Mesothelial cell of epicardium (in vitro differentiated cells): ENCODE results near the gene GPR180. TPM values are rescaled to one million over a fixed set of nuclear protein-coding genes. Genes with fewer than 3 reads are reported as not detected.

ENCODE experiments used
- DNase-seq, 2 experiments: peaks; one replicate each; pipeline ENCODE4 v3.0.0; 2021; ENCODE audit warnings: low spot score in 2 of 2; ENCODE audit not compliant: unreplicated experiment in 2 of 2
- H3K27ac Mint-ChIP-seq: 2 replicates; pipeline ENCODE4 v1.8.0; 2021; ENCODE audit warnings: mixed read lengths
- H3K27me3 Mint-ChIP-seq: 2 replicates; pipeline ENCODE4 v1.8.0; 2021; ENCODE audit warnings: low read depth, mixed read lengths
- H3K36me3 Mint-ChIP-seq: 2 replicates; pipeline ENCODE4 v1.8.0; 2021; ENCODE audit warnings: mixed read lengths
- H3K4me1 Mint-ChIP-seq: 2 replicates; pipeline ENCODE4 v1.8.0; 2021; ENCODE audit warnings: mixed read lengths
- H3K4me3 Mint-ChIP-seq: 2 replicates; pipeline ENCODE4 v1.8.0; 2021; ENCODE audit warnings: mild to moderate bottlenecking, moderate library complexity, mixed read lengths
- H3K9me3 Mint-ChIP-seq: 2 replicates; pipeline ENCODE4 v1.8.0; 2021; ENCODE audit warnings: mixed read lengths
- CTCF ChIP-seq: fragments of 200-600 bp; sonication (generic); IDR thresholded peaks from one replicate; pipeline ENCODE4 v1.5.0; 2021; ENCODE audit warnings: antibody characterized with exemption; ENCODE audit not compliant: unreplicated experiment
- total RNA-seq: library from RNA; stranded (reverse); gene quantifications from 3 replicates; pipeline ENCODE4 v1.2.1, GENCODE V29; 2021

The GPR180 gene
- total RNA-seq, 1 donor from 2014 or later: 6.5 TPM

GRCh38 chr13:94661406-94661805, 59.7 kb downstream of the GPR180 start:
- no peak overlapping the region for H3K4me3 Mint-ChIP-seq
- H3K9me3 Mint-ChIP-seq: peaks cover 4% of the 10 kb centered on the region
- TF ChIP-seq CTCF: no peak
- peaks cover 53% of the 10 kb centered on the region for H3K27me3 Mint-ChIP-seq
- no peak for DNase-seq
- H3K4me1 Mint-ChIP-seq: peaks cover 18% of the 10 kb centered on the region
- no peaks in the 10 kb centered on the region for H3K36me3 Mint-ChIP-seq
- no peak overlapping the region for H3K27ac Mint-ChIP-seq

GRCh38 chr13:94662274-94662945, 60.8 kb downstream of the GPR180 start:
- DNase-seq: no peak
- Mint-ChIP-seq H3K36me3 (no peaks in the 10 kb centered on the region), H3K9me3 (no peaks in the 10 kb centered on the region), H3K4me3 (no peak overlapping the region), H3K27ac (no peak overlapping the region), H3K4me1 (peaks cover 18% of the 10 kb centered on the region), H3K27me3 (peaks cover 58% of the 10 kb centered on the region)
- no peak for TF ChIP-seq CTCF

- H3K4me1 Mint-ChIP-seq: peaks cover 18% of the 10 kb centered on the region
- no peaks in the 10 kb centered on the region for H3K9me3 Mint-ChIP-seq
- no peak for DNase-seq
- TF ChIP-seq CTCF: no peak
- no peaks in the 10 kb centered on the region for H3K36me3 Mint-ChIP-seq
- no peak overlapping the region for H3K4me3 Mint-ChIP-seq
- H3K27me3 Mint-ChIP-seq: peaks cover 62% of the 10 kb centered on the region
- H3K27ac Mint-ChIP-seq: no peak overlapping the region
Observed at GRCh38 chr13:94664889-94665288, 63.2 kb downstream of the GPR180 start.

- no peak for DNase-seq
- H3K9me3 Mint-ChIP-seq: no peaks in the 10 kb centered on the region
- H3K27ac Mint-ChIP-seq: no peak overlapping the region
- no peaks in the 10 kb centered on the region for H3K36me3 Mint-ChIP-seq
- no peak for TF ChIP-seq CTCF
- peaks cover 16% of the 10 kb centered on the region for H3K4me1 Mint-ChIP-seq
- H3K27me3 Mint-ChIP-seq: peaks cover 62% of the 10 kb centered on the region
- no peak overlapping the region for H3K4me3 Mint-ChIP-seq
Observed at GRCh38 chr13:94666065-94666464, 64.4 kb downstream of the GPR180 start.

- Mint-ChIP-seq H3K9me3 (no peaks in the 10 kb centered on the region), H3K27me3 (peaks cover 56% of the 10 kb centered on the region), H3K27ac (no peak overlapping the region), H3K36me3 (no peaks in the 10 kb centered on the region), H3K4me1 (peaks cover 10% of the 10 kb centered on the region), H3K4me3 (no peak overlapping the region)
- no peak for TF ChIP-seq CTCF
- DNase-seq: no peak
Observed at GRCh38 chr13:94667190-94667589, 65.5 kb downstream of the GPR180 start.
